GM18868 (cell line): Measurements from ENCODE around the gene IQSEC2.

ENCODE experiments used
- ATAC-seq: cut with Tn5 transposase; IDR thresholded peaks from one replicate; pipeline ENCODE4 v1.9.1; 2021; ENCODE audit warnings: mild to moderate bottlenecking, moderate library complexity; ENCODE audit not compliant: unreplicated experiment

Gene IQSEC2

GRCh38 chrX:53249408-53250042 lies 31.9 kb downstream of the IQSEC2 start:
- ATAC-seq = no peak

- ATAC-seq = no peak
Observed at GRCh38 chrX:53247928-53248327, 33.5 kb downstream of the IQSEC2 start.

- no peak for ATAC-seq
Observed at GRCh38 chrX:53246231-53246630, 35.2 kb downstream of the IQSEC2 start.

- no peak for ATAC-seq
Observed at GRCh38 chrX:53244610-53245009, 36.8 kb downstream of the IQSEC2 start.

GRCh38 chrX:53242310-53242709 lies 39.1 kb downstream of the IQSEC2 start:
- no peak for ATAC-seq

GRCh38 chrX:53241558-53241957 lies 39.8 kb downstream of the IQSEC2 start:
- no peak for ATAC-seq

GRCh38 chrX:53239474-53239873 lies 41.9 kb downstream of the IQSEC2 start:
- ATAC-seq = no peak

- no peak for ATAC-seq
Observed at GRCh38 chrX:53237056-53237455, 44.3 kb downstream of the IQSEC2 start.

GRCh38 chrX:53236025-53236679 lies 45.2 kb downstream of the IQSEC2 start:
- no peak for ATAC-seq

GRCh38 chrX:53235566-53235965 lies 45.8 kb downstream of the IQSEC2 start:
- ATAC-seq = no peak

GRCh38 chrX:53234484-53234883 lies 46.9 kb downstream of the IQSEC2 start:
- ATAC-seq = no peak

- no peak for ATAC-seq
Observed at GRCh38 chrX:53233536-53233935, 47.8 kb downstream of the IQSEC2 start.

GRCh38 chrX:53230116-53230515 lies 51.3 kb downstream of the IQSEC2 start:
- ATAC-seq = no peak

GRCh38 chrX:53227224-53227765 lies 54.1 kb downstream of the IQSEC2 start:
- ATAC-seq = no peak

GRCh38 chrX:53224860-53225797 lies 56.3 kb downstream of the IQSEC2 start, which contains the start of gene KDM5C:
Gene KDM5C (minus strand): TSS chrX:53225207. CDS start chrX:53224889, 318 bp downstream.
- ATAC-seq = peak; percentile 74

- no peak for ATAC-seq
Observed at GRCh38 chrX:53223955-53224859, 57.2 kb downstream of the IQSEC2 start.

- ATAC-seq = no peak
Observed at GRCh38 chrX:53223068-53223693, 58.2 kb downstream of the IQSEC2 start.
